ENCODE results near the gene ZFAND5. TPM values are rescaled to one million over a fixed set of nuclear protein-coding genes. Genes with fewer than 3 reads are reported as not detected.

The ZFAND5 gene
- total and polyA plus RNA-seq, 7 donors: 77.7 to 951 (median 594) TPM

GRCh38 chr9:72322678-72323077, 42.3 kb downstream of the ZFAND5 start:
- intact Hi-C loops (cut with DNase I): no loop called here
- Histone ChIP-seq H3K4me3 (no peak overlapping the region), H3K36me3 (ENCODE audit: insufficient read depth in 1 of 2, low read depth in 1 of 2) (no peaks in the 10 kb centered on the region), H3K27me3 (ENCODE audit: insufficient read depth in 3 of 3, low read length in 2 of 3) (no peaks in the 10 kb centered on the region), H3K27ac (no peak overlapping the region), H3K4me1 (no peaks in the 10 kb centered on the region), H3K9me3 (no peaks in the 10 kb centered on the region)
- DNase-seq (no peak), ATAC-seq (peak in 1 of 4 donors; percentile 20)
- no peak for TF ChIP-seq CTCF (IDR thresholded peaks at IDR 0.05)
- 90 to 91% (median 91%) methylated on average over 3 of the region's 3 CpGs for WGBS, 3 donors

- no peaks in the 10 kb centered on the region for H3K27me3 ChIP-seq (ENCODE audit: insufficient read depth in 3 of 3, low read length in 2 of 3)
- intact Hi-C loops (cut with DNase I): no loop called here
- 21 to 38% (median 25%) methylated on average over 2 of the region's 2 CpGs for WGBS, 3 donors
- DNase-seq (no peak), ATAC-seq (peak; percentile 50 to 68 (median 60))
- no peaks in the 10 kb centered on the region for H3K9me3 ChIP-seq
- no peak overlapping the region for H3K4me3 ChIP-seq
- no peak for TF ChIP-seq CTCF (IDR thresholded peaks at IDR 0.05)
- H3K4me1 ChIP-seq: no peaks in the 10 kb centered on the region
- H3K36me3 ChIP-seq (ENCODE audit: insufficient read depth in 1 of 2, low read depth in 1 of 2): no peaks in the 10 kb centered on the region
- H3K27ac ChIP-seq: no peak overlapping the region
Observed at GRCh38 chr9:72322259-72322658, 42.7 kb downstream of the ZFAND5 start.

GRCh38 chr9:72315510-72316311, 49.3 kb downstream of the ZFAND5 start:
- ATAC-seq: peak; percentile 86 to 95 (median 88)
- intact Hi-C loops (cut with DNase I): loop anchor here in 1 of 2 donors (5.0 kb wide), 1 partner anchor 42 kb away; no protein-coding TSS in a partner anchor
- Histone ChIP-seq H3K36me3 (ENCODE audit: insufficient read depth in 1 of 2, low read depth in 1 of 2) (no peaks in the 10 kb centered on the region), H3K27me3 (ENCODE audit: insufficient read depth in 3 of 3, low read length in 2 of 3) (no peaks in the 10 kb centered on the region), H3K4me1 (peaks cover 34% of the 10 kb centered on the region), H3K27ac (peak overlapping the region; percentile 87), H3K9me3 (no peaks in the 10 kb centered on the region), H3K4me3 (peak overlapping the region; percentile 51)
- TF ChIP-seq CTCF (IDR thresholded peaks at IDR 0.05): no peak
- WGBS, 3 donors: 9 to 19% (median 11%) methylated on average over 10 of the region's 10 CpGs
- DNase-seq: peak; percentile 34 to 63

- H3K4me3 ChIP-seq: peak overlapping the region; percentile 51
Observed at GRCh38 chr9:72315089-72315509, 49.9 kb downstream of the ZFAND5 start.

More at GRCh38 chr9:72315089-72315509, 49.9 kb downstream of the ZFAND5 start:
- Histone ChIP-seq H3K36me3 (ENCODE audit: insufficient read depth in 1 of 2, low read depth in 1 of 2) (no peaks in the 10 kb centered on the region), H3K27me3 (ENCODE audit: insufficient read depth in 3 of 3, low read length in 2 of 3) (no peaks in the 10 kb centered on the region), H3K9me3 (no peaks in the 10 kb centered on the region), H3K4me1 (peaks cover 34% of the 10 kb centered on the region), H3K27ac (peak overlapping the region; percentile 87)
- no peak for TF ChIP-seq CTCF (IDR thresholded peaks at IDR 0.05)
- peak; percentile 67 to 83 for DNase-seq
- intact Hi-C loops (cut with DNase I): loop anchor here in 1 of 2 donors (5.0 kb wide), 1 partner anchor 42 kb away; no protein-coding TSS in a partner anchor
- ATAC-seq: peak; percentile 69 to 77 (median 74)
- whole genome bisulfite sequencing, 3 donors: 1 to 2% (median 1%) methylated on average over 5 of the region's 5 CpGs

Data from psoas muscle (tissue), 8 donors.